Glutamatergic neuron (in vitro differentiated cells): ENCODE measurements around the gene BPIFA3. TPM values are rescaled to one million over a fixed set of nuclear protein-coding genes. Genes with fewer than 3 reads are reported as not detected.

Source experiments
- DNase-seq: peaks from one replicate; pipeline ENCODE4 v3.0.0; 2022
- H3K27ac Mint-ChIP-seq: one replicate; pipeline ENCODE4 v1.8.0; 2020; ENCODE audit warnings: mild to moderate bottlenecking, mixed read lengths, inconsistent platforms; ENCODE audit not compliant: unreplicated experiment
- H3K27me3 Mint-ChIP-seq: one replicate; pipeline ENCODE4 v1.8.0; 2020; ENCODE audit warnings: mild to moderate bottlenecking, moderate library complexity, mixed read lengths, inconsistent platforms; ENCODE audit not compliant: unreplicated experiment
- H3K36me3 Mint-ChIP-seq: one replicate; pipeline ENCODE4 v1.8.0; 2020; ENCODE audit warnings: mild to moderate bottlenecking, mixed read lengths, inconsistent platforms; ENCODE audit not compliant: unreplicated experiment
- H3K4me1 Mint-ChIP-seq: one replicate; pipeline ENCODE4 v1.8.0; 2020; ENCODE audit warnings: mild to moderate bottlenecking, low read depth, mixed read lengths, inconsistent platforms; ENCODE audit not compliant: unreplicated experiment
- H3K4me3 Mint-ChIP-seq: one replicate; pipeline ENCODE4 v1.8.0; 2020; ENCODE audit warnings: mild to moderate bottlenecking, mixed read lengths, inconsistent platforms; ENCODE audit not compliant: unreplicated experiment
- H3K9me3 Mint-ChIP-seq: one replicate; pipeline ENCODE4 v1.8.0; 2020; ENCODE audit warnings: mild to moderate bottlenecking, moderate library complexity, mixed read lengths, inconsistent platforms; ENCODE audit not compliant: unreplicated experiment
- total RNA-seq: library from RNA; stranded (reverse); fragmentation: NEBNext Ultra II Directional; extraction: Animal tissue kit (Norgen Biotek cat#: 25700); gene quantifications from one replicate; pipeline ENCODE4 v1.2.1, GENCODE V29; 2021; ENCODE audit not compliant: unreplicated experiment
- TF ChIP-seq, protein P1 (sequence below): fragments of 200-600 bp; sonication (generic); IDR thresholded peaks from one replicate; pipeline ENCODE4 v1.5.0; 2021; ENCODE audit not compliant: partially characterized antibody, unreplicated experiment

BPIFA3 gene
- total RNA-seq, 1 donor from 2014 or later = not detected

GRCh38 chr20:33191955-33192354 is 25.2 kb upstream of the BPIFA3 start:
- no peak for DNase-seq
- peaks cover 5% of the 10 kb centered on the region for H3K27me3 Mint-ChIP-seq
- H3K27ac Mint-ChIP-seq = no peak overlapping the region
- TF ChIP-seq, protein P1, sequence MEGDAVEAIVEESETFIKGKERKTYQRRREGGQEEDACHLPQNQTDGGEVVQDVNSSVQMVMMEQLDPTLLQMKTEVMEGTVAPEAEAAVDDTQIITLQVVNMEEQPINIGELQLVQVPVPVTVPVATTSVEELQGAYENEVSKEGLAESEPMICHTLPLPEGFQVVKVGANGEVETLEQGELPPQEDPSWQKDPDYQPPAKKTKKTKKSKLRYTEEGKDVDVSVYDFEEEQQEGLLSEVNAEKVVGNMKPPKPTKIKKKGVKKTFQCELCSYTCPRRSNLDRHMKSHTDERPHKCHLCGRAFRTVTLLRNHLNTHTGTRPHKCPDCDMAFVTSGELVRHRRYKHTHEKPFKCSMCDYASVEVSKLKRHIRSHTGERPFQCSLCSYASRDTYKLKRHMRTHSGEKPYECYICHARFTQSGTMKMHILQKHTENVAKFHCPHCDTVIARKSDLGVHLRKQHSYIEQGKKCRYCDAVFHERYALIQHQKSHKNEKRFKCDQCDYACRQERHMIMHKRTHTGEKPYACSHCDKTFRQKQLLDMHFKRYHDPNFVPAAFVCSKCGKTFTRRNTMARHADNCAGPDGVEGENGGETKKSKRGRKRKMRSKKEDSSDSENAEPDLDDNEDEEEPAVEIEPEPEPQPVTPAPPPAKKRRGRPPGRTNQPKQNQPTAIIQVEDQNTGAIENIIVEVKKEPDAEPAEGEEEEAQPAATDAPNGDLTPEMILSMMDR = no peak
- H3K4me3 Mint-ChIP-seq = no peak overlapping the region
- no peaks in the 10 kb centered on the region for H3K9me3 Mint-ChIP-seq
- no peaks in the 10 kb centered on the region for H3K36me3 Mint-ChIP-seq
- no peaks in the 10 kb centered on the region for H3K4me1 Mint-ChIP-seq

- Mint-ChIP-seq H3K4me1 (no peaks in the 10 kb centered on the region), H3K9me3 (no peaks in the 10 kb centered on the region), H3K27ac (no peak overlapping the region), H3K27me3 (peaks cover 4% of the 10 kb centered on the region), H3K36me3 (no peaks in the 10 kb centered on the region), H3K4me3 (no peak overlapping the region)
- TF ChIP-seq, protein P1 = no peak
- no peak for DNase-seq
Observed at GRCh38 chr20:33192912-33193501, 24.1 kb upstream of the BPIFA3 start.

- peaks cover 3% of the 10 kb centered on the region for H3K9me3 Mint-ChIP-seq
- H3K36me3 Mint-ChIP-seq = peaks cover 5% of the 10 kb centered on the region
- TF ChIP-seq, protein P1 = no peak
- no peak for DNase-seq
- H3K27me3 Mint-ChIP-seq = peaks cover 10% of the 10 kb centered on the region
- peaks cover 6% of the 10 kb centered on the region for H3K4me1 Mint-ChIP-seq
- H3K27ac Mint-ChIP-seq = no peak overlapping the region
- no peak overlapping the region for H3K4me3 Mint-ChIP-seq
Observed at GRCh38 chr20:33199026-33199425, 18.1 kb upstream of the BPIFA3 start.

GRCh38 chr20:33202451-33202850 is 14.7 kb upstream of the BPIFA3 start:
- Mint-ChIP-seq H3K36me3 (peaks cover 5% of the 10 kb centered on the region), H3K9me3 (peaks cover 3% of the 10 kb centered on the region), H3K4me1 (peaks cover 6% of the 10 kb centered on the region), H3K27me3 (peaks cover 10% of the 10 kb centered on the region), H3K27ac (no peak overlapping the region), H3K4me3 (no peak overlapping the region)
- no peak for DNase-seq
- TF ChIP-seq, protein P1 = no peak

DNA sequence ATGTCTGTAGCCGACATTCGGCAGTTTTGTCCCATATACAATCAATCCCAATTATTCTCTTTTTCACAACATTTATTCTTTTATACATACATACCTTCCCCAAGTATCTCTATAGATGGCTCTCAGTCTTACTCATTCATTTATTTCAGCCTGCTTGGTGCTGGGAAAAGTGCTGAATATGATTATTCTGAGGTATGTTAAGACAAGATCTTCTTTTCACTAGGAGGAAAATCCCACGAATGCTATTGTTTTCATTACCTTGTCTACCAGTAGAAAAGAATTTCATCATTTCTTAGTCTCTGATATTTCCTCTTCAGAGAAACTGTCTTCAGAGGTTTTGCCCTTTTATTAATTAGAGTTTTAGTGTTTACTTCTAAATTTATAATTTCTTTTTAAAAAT is 13.7 kb upstream of the BPIFA3 start:
- H3K36me3 Mint-ChIP-seq = peaks cover 2% of the 10 kb centered on the region

More for the DNA sequence above, 13.7 kb upstream of the BPIFA3 start:
- Mint-ChIP-seq H3K4me3 (no peak overlapping the region), H3K27ac (no peak overlapping the region), H3K27me3 (peaks cover 12% of the 10 kb centered on the region), H3K4me1 (peaks cover 6% of the 10 kb centered on the region), H3K9me3 (peaks cover 3% of the 10 kb centered on the region)
- no peak for DNase-seq
- TF ChIP-seq, protein P1 = no peak
